Stimulated activated CD8-positive, alpha-beta memory T cell treated with anti-CD3 and anti-CD28 coated beads, Interleukin-7, amount 100 ng/mL, for 48 hours (primary cell): ENCODE results near the gene PMPCA.
"Not testable (repeated sequence)": the region's sequence is repeated elsewhere in the genome, so short reads cannot be mapped to it uniquely, and the experiment has no call there.

Experiments
- DNase-seq, 2 donors: peaks; one replicate each; pipeline ENCODE4 v3.0.0-alpha.2; 2020; ENCODE audit warnings: low read depth in 1 of 2; ENCODE audit errors: extremely low read depth in 1 of 2

PMPCA gene

DNA sequence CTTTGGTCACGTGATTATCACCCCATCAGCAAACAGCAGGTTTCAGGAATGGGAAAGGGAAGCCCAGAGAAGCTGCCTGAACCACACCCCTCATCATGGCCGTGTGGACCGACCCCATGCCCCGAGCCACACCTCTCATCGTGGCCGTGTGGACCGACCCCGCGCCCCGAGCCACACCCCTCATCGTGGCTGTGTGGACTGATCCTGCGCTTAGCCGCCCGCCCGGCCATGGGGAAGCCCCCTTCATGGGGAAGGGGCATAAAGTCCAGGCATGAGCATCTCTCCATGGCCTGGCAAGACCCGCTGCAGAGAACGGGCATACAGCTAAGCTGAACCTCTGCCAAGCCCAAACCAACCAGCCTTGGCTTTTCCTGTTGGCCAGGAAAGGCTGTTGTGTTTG lies 16.9 kb upstream of the PMPCA start:
- DNase-seq, result no peak

DNA sequence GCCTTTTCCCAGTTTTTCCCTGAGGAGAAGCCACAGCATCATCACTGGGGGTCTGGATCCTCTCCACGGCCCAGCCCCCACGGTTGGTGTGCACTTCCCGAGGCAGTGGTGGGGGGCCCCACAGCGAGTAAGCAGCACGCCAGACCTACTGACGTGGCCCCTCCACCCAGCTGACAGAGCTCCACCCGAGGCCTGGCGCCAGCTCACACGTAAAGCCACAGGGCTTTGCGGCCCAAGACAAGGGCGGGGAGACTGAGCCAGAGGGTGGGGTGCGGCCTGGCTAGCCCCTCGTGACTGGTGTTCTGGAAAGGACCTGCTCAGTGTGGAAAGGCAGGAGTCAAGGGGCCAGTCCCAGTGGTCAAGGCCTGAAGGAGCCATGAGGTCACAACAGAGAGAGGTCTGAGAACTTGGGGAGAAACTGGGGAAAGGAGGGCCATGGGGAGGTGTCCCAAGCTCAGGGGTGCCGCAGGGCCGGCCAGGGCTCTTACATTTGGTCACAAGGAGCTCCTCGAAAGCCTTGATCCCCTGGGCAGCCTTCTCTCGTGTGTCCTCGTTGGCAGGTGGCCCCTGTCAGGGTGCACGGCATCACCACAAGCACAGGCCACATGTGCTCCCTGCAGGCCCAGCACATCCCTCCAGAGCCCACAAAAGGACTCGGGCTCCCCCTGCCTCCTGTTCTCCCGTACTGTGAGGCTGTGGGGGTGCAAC lies 16.0 kb upstream of the PMPCA start:
- no peak for DNase-seq

DNA sequence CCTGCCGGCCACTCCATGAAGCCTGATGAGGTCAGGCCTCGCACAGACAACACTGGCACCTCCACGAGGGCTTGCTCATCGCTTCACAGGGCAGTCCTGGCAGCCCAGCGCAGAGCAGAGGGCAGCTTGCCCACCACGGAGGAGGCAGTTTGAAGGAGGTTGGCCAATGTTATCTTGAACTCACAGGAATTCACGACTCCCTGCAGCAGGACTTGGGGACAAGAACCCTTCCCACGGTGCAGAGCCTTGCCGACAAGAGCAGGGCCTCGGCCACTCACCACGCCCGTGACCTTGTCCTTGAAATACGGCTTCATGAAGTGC lies 15.5 kb upstream of the PMPCA start:
- DNase-seq, result no peak

DNA sequence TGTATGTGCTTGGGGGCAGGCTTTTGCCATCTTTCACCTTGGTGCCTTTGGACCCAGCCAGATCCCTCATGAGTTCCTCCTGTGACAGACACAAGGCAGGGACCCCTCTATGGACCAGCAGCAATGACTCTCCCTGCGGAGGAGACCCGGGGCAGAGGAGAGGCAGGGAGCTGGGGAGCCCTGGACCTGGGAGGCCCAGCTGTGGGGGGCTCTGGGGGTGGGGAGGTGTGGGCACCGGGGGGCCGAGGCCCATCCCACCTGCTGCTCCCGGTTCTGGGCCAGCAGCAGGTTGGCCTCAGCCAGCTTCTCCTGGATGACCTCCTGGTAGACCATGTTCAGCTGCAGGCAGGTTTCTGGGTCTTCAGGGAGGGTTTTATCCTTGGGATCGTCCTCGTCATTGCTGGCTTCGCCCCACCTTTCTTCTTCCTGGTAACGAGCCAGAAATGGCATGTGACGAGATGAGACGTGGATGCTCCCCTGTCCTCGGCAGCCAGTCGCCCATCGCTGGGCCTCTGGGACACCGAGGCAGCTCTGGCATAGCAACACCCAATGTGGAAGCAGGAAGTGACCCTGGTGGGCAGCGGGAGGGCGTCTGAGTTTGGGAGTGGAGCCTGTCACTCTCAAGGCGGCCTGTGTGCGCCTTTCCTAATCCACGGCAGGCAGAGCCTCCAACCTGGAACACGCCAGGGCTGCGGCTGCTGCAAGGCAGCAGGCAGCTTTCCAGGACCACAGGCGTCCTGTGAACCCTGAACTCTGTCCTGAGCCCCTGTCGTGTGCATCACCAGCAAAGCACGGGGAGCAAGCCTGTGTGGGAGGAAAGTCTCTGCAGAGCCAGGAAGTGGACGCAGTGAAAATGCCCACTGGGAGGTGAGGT lies 14.9 kb upstream of the PMPCA start:
- DNase-seq, result no peak

DNA sequence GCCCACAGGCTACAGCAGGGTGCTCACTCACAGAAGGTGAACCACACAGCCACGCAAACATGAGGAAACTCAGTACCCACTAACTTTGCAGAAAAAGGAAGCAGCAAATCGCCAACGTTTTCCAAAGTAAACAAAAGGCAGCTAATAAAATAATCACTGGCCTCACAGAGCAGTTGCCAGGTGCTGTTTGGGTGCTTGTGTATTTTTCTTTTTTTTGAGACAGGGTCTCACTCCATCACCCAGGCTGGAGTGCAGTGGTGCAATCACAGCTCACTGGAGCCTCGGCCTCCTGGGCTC lies 14.3 kb upstream of the PMPCA start:
- DNase-seq, result no peak

DNA sequence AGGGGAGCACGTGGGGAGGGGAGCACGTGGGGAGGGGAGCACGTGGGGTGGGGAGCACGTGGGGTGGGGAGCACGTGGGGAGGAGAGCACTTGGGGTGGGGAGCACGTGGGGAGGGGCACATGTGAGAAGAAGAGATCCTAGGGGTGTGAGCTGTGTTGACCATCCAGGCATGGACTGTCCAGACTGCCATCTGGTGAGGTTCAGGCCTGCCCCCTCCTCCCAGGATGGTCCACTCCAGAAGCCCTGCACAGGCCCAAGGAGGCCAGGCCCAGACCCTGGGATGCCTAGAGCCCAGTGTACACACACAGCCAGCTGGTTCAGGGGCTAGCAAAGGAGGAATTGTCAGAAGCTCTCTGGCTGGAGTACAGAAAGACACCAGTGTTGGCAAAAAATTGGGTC lies 12.8 kb upstream of the PMPCA start:
- DNase-seq, result no peak

DNA sequence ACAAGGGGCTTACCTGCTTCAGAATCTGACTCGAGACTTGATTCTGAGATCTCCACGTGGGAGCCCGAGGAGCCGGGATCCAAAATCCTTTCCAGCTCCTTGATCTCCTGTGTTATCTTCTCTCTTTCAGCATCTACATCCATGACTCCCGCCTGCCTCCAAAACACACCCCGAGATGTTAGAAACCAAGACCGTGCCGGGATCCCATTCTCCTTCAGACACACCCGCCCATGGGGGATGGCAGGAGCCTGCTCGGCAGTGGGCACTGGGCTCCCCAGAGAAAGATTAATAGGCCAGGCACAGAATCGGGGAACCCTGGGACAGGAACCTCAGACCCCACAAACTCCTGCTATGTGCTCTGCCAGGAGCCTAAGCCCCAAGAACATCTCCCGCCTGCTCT lies 12.2 kb upstream of the PMPCA start:
- DNase-seq, result no peak

DNA sequence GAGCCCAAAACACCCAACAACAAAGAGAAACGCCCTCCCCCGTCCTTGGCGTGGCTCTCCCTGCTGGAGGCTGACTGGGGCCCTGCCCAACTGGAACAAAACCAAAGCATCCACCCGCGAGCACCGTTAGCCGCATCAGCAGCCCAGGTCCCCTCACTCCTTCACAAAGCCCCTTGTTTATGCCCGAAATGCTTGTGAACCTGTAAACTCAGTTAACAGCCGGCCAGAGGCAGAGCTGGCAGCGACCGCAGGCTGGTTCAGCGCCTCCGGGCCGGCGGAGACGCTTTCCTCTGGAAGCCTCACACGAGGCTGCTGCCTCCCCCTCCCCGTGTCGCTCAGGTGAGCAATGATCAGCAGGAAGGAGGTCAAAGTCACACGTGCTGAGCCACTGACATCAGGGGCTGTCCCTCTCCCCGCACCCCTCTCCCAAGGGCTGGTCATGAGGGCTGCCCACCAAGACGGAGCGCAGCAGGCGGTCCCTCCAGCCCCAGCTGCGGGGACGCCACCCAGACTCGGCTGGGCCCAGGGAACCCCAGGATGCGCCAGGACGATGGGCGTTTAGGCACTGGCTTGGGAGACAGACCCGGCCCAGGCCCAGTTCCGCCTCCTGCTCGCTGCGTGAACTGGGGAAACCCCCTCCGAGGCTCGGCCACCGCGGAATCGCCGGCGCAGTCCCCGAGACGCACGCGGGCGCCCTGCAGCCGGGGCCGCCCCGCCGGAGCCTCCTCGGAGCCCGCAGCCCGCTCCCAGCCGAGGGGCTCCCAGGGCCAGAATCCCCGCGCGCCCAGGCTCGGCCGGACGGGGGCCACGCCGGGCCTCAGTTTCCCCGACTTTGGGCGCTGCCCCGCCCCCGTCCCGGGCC lies 11.1 kb upstream of the PMPCA start:
- DNase-seq, result peak in 1 of 2 donors; percentile 15

DNA sequence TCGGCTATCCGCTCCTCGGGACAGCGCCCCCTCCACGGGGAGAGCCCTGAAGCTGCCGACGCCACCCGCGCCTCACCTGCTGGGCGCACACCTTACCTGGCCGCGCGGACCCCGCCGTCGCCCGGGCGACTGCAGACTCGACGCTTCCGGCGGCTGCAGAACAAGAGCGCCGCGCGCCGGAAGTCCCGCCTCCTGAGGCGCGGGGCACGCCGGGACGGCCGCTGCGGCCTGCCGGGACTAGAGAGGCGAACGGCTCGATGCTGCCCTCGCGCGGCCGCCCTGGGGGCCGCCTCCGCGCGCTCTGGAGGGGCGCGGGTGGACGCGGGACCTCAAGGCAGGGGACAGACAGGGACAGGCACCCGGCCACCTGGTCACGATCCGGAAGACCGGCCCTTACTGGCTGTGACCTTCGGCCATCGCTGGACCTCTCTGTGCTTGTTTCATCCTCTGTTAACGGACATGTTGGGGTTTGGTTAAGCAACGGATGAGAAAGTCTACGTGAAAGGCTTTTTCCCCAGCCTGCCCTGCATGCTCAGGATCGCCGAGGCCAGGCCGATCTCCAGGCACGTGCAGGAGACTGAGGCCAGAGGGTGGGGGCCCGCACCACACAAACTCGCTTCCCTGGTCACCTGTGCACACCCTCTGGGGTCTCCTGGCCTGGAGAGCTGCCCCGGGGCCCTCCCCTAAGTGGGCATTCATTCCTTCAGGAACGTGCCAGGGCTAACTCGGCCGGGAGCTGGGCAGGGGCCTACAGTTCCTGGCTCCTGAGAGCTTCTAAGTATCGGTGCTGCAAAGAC lies 10.2 kb upstream of the PMPCA start, which contains the start of gene SNAPC4:
TSS of gene SNAPC4 (minus strand) at position 133 of the 797 bp plus-strand sequence. CDS start 1,742 bp downstream, outside the sequence.
- peak; percentile 63 to 80 for DNase-seq

DNA sequence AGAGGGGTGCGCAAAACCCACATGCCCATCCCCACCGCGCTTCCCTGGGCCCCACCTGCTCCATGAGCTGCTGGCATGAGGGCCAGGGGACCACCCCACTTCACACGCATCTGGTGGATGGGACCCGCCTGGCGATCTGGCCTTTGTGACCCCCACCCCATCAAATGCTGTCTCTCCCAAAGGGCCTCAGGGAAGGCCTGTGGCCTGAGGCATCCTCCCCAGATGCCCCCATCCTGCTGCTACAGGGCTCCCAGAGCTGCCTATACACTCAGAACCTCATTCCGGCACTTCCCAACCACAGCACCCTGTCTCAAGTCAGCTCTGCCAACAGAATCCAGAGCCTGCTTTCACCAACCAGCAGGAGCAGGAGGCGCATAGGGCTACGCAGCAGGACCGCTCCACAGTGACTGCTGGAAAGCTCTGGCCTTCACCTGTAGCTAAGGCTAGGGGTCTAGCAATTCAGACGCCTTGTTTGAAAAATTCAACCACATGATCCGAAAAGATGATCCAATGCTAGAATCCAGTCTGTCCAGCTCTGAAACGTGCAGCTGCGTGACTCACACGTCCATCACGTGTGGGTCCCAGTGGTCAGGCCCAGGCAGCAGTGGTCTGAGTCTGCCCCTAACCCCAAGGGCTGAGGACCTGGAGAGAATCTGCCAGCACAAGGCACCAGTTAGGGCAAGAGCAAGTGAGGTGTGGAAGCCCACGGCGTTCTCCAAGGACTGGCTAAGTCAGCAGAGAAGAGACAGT lies 9.1 kb upstream of the PMPCA start:
- no peak for DNase-seq

DNA sequence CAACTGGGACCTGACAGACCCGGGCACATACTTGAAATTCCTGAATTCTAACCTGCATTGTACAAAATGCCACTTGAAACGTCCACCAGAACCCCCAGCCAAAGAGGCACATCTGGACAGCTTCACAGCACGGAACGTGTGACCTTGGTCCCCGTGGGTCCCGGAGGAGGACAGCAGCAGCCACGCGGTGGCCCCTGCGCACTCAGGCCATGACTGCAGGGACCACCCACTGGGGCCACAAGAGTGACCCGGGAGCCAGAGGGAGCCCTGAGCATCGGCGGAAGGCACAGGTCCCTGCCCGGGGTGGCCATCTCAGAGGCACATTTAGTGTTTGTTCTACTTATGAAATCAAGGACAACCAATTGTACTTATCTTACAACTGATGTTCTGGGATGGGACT lies 8.4 kb upstream of the PMPCA start:
- no peak for DNase-seq

DNA sequence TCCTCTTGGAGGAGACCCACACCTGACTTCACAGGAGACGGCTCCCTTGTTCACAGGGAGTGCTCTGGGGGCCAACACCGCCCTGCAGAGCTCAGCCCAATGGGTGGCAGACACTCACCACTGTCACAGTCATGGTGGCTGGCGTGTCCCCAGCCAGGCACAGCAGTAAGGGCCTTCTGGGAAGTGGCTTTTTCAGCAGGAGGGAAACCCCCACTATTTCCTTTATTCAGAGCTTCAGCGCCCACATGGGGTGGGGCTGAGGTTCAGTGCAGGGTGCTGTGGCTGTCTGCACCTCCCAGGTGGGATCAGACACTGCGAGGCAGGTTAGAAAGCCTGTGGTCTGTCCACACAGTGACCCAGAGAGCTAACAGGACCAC lies 6.9 kb upstream of the PMPCA start:
- DNase-seq, result peak; percentile 60 to 73

DNA sequence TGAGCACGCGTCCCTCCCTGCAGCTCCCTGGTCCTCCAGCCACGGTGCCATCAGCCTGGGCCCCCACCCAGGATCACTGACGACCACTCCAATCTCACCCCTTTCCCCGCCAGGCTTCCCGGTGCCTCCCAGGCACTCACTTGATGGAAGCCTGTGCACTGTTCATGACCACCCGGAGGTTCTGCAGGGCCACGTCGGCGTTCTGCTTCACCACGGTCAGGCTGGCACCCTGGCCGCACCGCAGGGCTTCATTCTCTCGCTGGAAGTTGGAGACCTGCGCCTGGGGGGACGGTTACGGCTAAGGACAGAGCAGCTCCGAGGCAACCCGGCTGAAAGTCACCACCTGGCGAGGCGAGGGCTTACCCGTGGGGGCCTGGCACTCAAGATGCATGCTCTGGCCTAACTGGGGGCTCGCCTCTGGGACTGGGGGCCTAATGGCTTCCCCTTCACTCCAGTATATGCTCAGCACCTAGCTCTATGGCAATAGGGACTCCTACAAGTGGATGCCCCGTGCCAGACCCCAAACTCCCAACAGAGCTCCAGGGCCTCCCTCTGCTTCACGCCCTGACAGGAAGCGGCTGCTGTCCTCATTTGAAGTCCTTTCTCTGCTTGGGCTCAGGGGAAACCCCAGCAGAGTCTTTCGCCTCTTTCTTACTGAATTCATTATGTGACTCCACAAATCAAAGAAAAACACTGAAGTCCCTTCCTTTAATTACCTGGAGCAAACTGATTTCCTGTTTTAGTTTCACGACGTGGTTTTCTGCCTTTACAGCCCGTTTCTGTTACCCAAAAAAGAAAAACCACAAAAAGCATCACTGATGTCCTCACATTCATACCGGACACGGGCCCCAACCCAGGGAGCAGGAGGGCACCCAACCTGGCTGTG lies 6.3 kb upstream of the PMPCA start:
- DNase-seq, result peak in 1 of 2 donors; percentile 19

DNA sequence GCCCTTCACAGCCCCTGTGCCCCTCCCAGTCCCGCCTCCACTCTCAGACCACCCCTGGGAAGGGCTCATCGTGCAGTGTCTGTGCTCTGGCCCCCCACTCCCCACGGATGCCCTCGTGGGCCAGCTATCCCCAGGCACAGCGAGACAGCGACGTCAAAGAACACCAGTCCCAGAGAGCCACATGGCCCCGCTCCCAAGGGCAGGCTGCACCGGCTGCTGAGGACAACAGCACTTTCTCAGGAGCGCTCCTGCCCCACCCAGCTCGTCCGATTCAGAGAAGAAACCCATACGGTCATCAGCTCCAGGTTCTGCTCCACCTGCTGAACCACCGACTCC lies 5.7 kb upstream of the PMPCA start:
- DNase-seq, result no peak

DNA sequence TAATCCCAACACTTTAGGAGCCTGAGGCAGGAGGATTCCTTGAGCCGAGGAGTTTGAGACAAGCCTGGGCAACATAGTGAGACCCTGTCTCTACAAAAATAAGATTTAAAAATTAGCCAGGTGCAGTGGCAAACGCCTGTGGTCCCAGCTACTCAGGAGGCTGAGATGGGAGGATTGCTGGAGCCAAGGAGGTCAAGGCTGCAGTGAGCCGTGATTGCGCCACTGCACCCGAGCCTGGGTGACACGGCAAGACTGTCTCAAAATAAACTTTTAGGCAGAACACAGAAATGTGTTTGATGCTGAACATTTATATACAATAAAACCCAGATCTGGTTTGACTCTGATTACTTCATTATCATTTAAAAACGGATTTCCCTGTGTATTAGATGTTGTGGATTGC lies 5.0 kb upstream of the PMPCA start:
- no peak for DNase-seq

DNA sequence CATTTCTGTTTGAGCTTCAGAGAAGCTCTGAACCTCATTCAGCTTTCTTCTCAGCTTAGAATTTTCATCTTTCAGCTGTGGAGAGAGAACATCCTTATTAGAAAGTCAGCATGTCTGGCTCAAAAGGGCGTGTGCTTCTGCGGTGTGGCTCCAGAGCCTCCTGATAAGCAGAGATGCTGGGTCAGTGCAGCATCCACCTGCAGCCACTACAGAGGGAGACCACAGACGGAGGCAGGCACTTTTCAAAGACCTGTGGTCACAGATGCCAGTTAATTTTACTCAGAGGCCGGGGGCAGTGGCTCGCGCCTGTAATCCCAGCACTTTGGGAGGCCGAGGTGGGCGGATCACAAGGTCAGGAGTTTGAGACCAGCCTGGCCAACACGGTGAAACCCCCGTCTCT lies 4.6 kb upstream of the PMPCA start:
- DNase-seq, result not testable (repeated sequence)

DNA sequence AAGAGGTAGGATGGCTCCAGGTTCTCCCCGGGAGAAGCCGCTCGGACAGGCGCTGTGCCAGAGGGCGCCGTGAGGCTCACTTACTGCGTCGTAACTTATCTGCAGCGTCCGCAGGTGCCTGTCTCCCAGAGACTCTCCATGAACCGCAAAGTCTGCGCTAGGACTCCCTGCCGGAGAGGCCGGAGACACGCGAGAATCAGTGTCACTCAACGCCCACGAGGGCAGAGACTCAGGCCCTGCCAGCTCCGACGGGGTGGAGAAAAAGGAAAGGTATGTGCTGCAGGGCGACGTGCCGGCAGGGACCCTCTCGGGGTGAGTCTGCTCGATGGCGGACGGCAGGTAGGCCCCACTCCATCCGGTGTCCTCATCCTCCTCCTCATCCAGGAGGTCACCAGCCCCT lies 3.4 kb upstream of the PMPCA start:
- DNase-seq, result not testable (repeated sequence)

DNA sequence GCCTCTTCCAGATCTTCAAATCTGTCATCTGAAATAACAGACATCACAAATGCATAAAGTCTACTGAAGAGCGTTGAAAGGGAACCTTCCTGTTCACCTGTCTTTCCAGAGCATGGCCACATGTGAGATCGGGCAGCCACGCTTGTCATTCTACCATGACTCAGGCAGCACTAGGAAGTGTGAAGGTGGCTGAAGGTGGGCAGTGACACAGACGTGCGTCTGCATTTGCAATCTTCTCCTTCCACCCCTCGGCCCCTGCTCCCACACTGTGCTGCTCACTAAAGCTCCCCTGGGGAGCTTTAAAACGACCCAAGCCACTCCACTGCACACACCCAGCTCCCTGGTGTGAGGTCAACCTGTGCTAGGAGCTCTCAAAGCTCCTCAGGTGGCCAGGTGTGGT lies 2.5 kb upstream of the PMPCA start:
- no peak for DNase-seq
